GM13977 (cell line): Measurements from ENCODE around the gene SMYD2.

ENCODE experiments used
- DNase-seq: peaks from one replicate; pipeline ENCODE4 v3.0.0; 2012; ENCODE audit warnings: low spot score
- CTCF ChIP-seq: IDR thresholded peaks from 2 replicates; pipeline ENCODE4 v1.5.1; 2012; ENCODE audit warnings: mild to moderate bottlenecking, control low read depth; ENCODE audit not compliant: insufficient read depth; ENCODE audit errors: extremely low read depth, missing control alignments
- in situ Hi-C: fragments of 300-500 bp; cut with MboI; formaldehyde crosslinking; loops from one replicate; pipeline ENCODE4 v1.12.0; 2022; ENCODE audit warnings: low sequenced_read_pairs, low pct_unique_long_range_greater_than_20kb, mixed read lengths, inconsistent platforms; ENCODE audit not compliant: unreplicated experiment

SMYD2 gene

DNA sequence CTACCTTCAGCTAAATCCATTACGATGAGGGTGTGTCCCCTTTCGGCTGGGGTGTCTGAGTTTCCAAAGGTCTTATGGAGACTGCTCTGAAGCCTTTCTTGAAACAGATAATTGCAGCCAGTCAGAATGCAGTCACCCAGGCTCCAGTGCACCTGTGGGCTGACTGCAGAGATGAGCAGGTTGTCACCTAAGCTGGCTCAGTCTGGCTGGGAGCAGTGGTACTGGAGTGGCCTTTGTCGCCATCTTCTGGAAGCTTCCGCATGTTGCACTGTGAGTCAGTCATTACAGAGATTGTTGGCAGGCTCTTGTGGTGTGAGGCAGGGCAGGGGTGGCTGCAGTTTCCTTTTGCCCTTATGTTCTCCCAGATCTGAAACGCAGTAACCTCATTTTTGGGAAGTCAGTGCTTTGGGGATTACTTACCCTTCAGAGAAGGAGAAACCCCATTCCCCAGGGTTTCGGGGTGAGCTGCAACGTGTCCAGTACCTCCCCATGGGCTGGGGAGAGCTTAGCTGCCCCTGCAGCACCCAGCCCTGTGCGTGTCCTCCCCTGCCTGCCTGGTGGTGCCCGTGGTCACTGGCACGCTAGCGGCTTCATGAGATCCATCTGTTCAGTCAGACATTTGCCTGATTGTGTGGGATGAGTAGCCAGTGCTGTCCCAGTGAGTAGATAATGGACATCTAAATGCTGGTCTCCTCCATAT is 48.0 kb downstream of the SMYD2 start:
- DNase-seq, result peak; percentile 78
- in situ Hi-C loops, result loop anchor here (10.0 kb wide), 1 partner anchor 64 kb away; no protein-coding TSS in a partner anchor
- peak; percentile 93 for TF ChIP-seq CTCF

DNA sequence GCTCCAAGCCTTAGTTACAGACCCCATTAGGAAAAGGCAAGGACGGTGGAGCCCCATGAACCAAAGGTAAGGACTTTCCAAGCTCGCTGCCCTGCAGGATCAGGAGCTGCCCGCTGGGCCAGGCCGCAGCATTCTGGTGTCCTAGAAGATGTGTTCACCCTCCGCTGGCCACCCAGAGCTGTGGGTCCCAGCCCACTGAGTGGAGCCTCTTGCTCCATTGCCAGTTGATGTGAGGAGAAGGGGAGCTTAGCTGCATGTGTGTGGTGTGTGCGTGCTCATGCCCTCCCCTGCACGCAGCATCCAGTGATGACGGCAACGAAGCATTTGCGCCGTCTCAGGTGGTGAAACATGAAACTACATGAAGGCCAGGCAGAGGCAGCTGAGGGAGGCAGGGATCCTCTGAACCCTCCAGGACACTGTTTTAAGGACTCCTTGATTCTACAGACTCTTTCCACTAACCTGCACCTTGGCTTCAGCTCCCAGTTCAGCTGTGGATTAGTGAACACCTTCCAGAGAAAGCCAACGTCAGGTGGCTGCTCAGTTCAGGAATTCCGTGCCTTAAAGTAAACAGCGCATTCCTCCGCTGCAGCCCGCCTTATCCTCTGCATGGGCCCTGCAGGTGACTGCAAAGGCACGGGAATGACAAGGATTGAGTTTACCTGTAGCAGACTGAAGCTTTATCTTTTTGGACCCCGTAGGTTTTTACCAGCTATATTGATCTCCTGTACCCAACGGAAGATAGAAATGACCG is 48.7 kb downstream of the SMYD2 start:
- no peak for TF ChIP-seq CTCF
- DNase-seq, result no peak
- in situ Hi-C loops, result loop anchor here (10.0 kb wide), 2 partner anchors 65 to 255 kb away; no protein-coding TSS in a partner anchor

DNA sequence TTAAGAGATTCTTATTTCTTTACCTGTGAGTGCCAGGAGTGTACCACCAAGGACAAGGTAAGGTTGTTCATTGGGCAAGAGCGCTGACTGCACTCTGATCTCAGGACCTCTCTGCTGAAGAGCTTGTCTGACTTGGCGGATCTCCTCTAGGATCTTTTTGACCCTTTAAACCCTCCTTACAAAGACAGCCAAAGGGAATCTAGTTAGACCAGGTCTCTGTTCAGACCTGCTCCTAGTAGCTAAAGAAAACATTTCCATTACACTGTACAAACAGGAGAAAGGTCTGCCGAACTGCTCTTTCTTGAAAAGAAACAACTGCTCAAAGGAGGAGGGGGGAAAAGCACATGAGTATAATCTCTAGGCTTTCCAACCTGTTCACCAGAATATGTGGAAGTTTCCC is 49.3 kb downstream of the SMYD2 start:
- DNase-seq, result no peak
- in situ Hi-C loops, result loop anchor here (10.0 kb wide), 1 partner anchor 255 kb away; no protein-coding TSS in a partner anchor
- no peak for TF ChIP-seq CTCF

DNA sequence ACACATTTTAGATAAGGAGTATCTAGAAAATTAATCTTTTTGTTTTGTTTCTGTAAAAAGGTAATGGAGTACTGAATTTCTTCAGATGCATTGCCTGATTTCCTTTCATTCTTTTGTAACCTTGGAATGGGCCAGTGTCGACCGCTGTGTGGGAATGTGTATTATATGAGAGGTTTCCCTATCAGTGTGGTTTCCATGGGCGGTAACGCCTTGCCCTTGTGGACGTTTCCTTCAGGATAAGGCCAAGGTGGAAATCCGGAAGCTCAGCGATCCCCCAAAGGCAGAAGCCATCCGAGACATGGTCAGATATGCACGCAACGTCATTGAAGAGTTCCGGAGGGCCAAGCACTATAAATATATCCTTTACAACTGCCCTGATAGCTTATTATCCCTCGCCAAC is 49.8 kb downstream of the SMYD2 start:
- in situ Hi-C loops, result loop anchor here (10.0 kb wide), 1 partner anchor 254 kb away; no protein-coding TSS in a partner anchor
- no peak for DNase-seq
- no peak for TF ChIP-seq CTCF

- no peak for DNase-seq
- TF ChIP-seq CTCF, result no peak
- in situ Hi-C loops, result loop anchor here (10.0 kb wide), 1 partner anchor 254 kb away; no protein-coding TSS in a partner anchor
Measured at GRCh38 chr1:214331180-214331579, 50.2 kb downstream of the SMYD2 start.

- in situ Hi-C loops, result loop anchor here (10.0 kb wide), 1 partner anchor 253 kb away; no protein-coding TSS in a partner anchor
- TF ChIP-seq CTCF, result peak; percentile 84
- DNase-seq, result peak; percentile 71
Measured at GRCh38 chr1:214331827-214332423, 51.0 kb downstream of the SMYD2 start.
